HFF-Myc (cell line): ENCODE data around the gene SLC13A1.
"Not testable (repeated sequence)": the region's sequence is repeated elsewhere in the genome, so short reads cannot be mapped to it uniquely, and the experiment has no call there.

Experiments
- DNase-seq: peaks from one replicate; pipeline ENCODE4 v3.0.0-alpha.2; 2011; ENCODE audit warnings: low read depth; ENCODE audit errors: extremely low read depth
- H3K4me3 ChIP-seq: replicated peaks from 2 replicates; pipeline ENCODE4 v1.5.1; 2011; ENCODE audit warnings: low read depth, mild to moderate bottlenecking, control low read depth, low read length
- TF ChIP-seq, protein P1 (sequence below): IDR thresholded peaks from 2 replicates; pipeline ENCODE4 v1.5.1; 2012; ENCODE audit warnings: mild to moderate bottlenecking, low read depth, low read length, control low read depth; ENCODE audit errors: missing control alignments

SLC13A1 gene

GRCh38 chr7:123096976-123097375 lies 102.8 kb downstream of the SLC13A1 start:
- H3K4me3 ChIP-seq = no peak overlapping the region
- DNase-seq = no peak
- TF ChIP-seq, protein P1, sequence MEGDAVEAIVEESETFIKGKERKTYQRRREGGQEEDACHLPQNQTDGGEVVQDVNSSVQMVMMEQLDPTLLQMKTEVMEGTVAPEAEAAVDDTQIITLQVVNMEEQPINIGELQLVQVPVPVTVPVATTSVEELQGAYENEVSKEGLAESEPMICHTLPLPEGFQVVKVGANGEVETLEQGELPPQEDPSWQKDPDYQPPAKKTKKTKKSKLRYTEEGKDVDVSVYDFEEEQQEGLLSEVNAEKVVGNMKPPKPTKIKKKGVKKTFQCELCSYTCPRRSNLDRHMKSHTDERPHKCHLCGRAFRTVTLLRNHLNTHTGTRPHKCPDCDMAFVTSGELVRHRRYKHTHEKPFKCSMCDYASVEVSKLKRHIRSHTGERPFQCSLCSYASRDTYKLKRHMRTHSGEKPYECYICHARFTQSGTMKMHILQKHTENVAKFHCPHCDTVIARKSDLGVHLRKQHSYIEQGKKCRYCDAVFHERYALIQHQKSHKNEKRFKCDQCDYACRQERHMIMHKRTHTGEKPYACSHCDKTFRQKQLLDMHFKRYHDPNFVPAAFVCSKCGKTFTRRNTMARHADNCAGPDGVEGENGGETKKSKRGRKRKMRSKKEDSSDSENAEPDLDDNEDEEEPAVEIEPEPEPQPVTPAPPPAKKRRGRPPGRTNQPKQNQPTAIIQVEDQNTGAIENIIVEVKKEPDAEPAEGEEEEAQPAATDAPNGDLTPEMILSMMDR = no peak

GRCh38 chr7:123096434-123096833 lies 103.3 kb downstream of the SLC13A1 start:
- H3K4me3 ChIP-seq = no peak overlapping the region
- no peak for DNase-seq
- TF ChIP-seq, protein P1 = no peak

GRCh38 chr7:123090456-123090855 lies 109.3 kb downstream of the SLC13A1 start:
- TF ChIP-seq, protein P1 = no peak
- DNase-seq = no peak

DNA sequence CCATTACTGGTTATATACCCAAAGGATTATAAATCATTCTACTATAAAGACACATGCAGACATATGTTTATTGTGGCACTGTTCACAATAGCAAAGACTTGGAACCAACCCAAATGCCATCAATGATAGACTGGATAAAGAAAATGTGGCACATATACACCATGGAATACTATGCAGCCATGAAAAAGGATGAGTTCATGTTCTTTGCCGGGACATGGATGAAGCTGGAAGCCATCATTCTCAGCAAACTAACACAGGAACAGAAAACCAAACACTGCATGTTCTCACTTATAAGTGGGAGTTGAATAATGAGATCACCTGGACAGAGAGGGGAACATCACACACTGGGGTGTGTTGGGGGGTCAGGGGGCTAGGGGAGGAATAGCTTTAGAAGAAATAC lies 112.9 kb downstream of the SLC13A1 start:
- DNase-seq = not testable (repeated sequence)

More at GRCh38 chr7:123090456-123090855, 109.3 kb downstream of the SLC13A1 start:
- no peak overlapping the region for H3K4me3 ChIP-seq

DNA sequence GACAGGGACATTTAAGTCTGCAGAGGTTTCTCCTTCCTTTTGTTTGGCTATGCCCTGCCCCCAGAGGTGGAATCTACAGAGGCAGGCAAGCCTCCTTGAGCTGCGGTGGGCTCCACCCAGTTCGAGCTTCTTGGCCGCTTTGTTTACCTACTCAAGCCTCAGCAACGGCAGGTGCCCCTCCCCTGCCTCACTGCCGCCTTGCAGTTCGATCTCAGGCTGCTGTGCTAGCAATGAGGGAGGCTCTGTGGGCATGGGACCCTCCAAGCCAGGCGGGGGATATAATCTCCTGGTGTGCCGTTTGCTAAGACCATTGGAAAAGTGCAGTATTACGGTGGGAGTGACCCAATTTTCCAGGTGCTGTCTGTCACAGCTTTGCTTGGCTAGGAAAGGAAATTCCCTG lies 114.9 kb downstream of the SLC13A1 start:
- not testable (repeated sequence) for DNase-seq, H3K4me3 ChIP-seq

More for the DNA sequence above, 112.9 kb downstream of the SLC13A1 start:
- H3K4me3 ChIP-seq = not testable (repeated sequence)

DNA sequence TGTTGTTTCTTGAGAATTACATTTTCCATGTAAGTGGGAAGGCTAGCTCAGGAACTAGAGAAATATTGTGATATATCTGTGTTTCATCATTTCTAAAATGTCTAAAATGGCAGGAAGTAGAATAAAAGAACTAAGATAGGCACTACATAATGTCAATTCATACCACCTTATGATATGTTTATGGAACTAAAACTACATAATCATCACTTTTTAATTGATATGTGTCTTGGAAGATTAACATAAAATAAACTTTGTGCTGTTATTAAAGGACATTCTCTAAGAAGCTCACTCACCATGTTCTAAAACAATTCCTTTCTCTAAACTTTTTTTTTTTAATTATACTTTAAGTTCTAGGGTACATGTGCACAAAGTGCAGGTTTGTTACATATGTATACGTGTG lies 120.7 kb downstream of the SLC13A1 start:
- TF ChIP-seq, protein P1 = no peak
- no peak overlapping the region for H3K4me3 ChIP-seq
- no peak for DNase-seq

- DNase-seq = no peak
- TF ChIP-seq, protein P1 = no peak
- H3K4me3 ChIP-seq = no peak overlapping the region
These were observed 123.8 kb downstream of the SLC13A1 start for GRCh38 chr7:123075838-123076467.

DNA sequence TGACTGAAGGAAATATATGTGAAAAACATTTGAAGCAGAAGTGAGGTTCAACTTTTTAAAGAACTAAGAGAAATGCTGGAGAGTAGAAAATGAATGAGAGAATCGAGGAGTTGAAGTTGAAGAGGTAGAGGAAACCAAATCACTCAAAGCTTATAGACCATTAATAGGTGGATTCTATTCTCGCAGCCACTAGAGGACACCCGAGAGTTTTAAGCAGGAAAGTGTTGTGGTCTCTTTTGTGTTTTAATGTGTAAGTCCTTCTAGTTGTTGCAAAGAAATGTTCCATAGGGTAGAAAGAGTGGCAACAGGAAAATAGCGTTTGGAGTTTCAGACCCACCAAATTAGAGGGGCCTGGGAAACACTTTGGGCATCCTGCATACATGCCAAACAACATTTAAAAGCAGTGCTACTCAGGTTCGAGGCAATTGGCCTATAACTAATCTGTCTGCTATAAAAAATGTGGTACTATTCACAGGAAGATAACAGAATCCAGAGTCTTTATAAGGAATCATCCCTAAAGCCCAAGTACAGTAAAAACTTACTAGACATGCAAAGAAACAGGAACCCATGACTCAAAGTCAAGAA lies 129.0 kb downstream of the SLC13A1 start:
- TF ChIP-seq, protein P1 = no peak
- DNase-seq = no peak
- H3K4me3 ChIP-seq = no peak overlapping the region
